CD4-positive, alpha-beta T cell (primary cell): ENCODE data around the gene CCDC3. TPM values are rescaled to one million over a fixed set of nuclear protein-coding genes. Genes with fewer than 3 reads are reported as not detected.

ENCODE experiments used
- ATAC-seq: fragments of 200-7000 bp; cut with Tn5 transposase; one replicate; pipeline ENCODE4 v1.10.0; 2022; ENCODE audit warnings: mild to moderate bottlenecking; ENCODE audit not compliant: poor library complexity
- CTCF ChIA-PET: fragments of 350-600 bp; sonication (Branson Sonifier 250); formaldehyde crosslinking; loops from one replicate; lab custom pipeline; 2021; ENCODE audit warnings: antibody characterized with exemption, inconsistent platforms; lab: Charles Lee
- POLR2A ChIA-PET: fragments of 350-600 bp; sonication (Branson Sonifier 250); formaldehyde crosslinking; loops from one replicate; lab custom pipeline; 2021; ENCODE audit warnings: antibody characterized with exemption, inconsistent platforms; lab: Charles Lee
- DNase-seq, 14 experiments: peaks; one replicate each; pipeline ENCODE4 v3.0.0-alpha.2; 2013 to 2020; ENCODE audit warnings: mixed read lengths in 2 of 14
- H3K27ac ChIP-seq, 2 donors: one replicate each; pipeline versions ENCODE4 v1.5.1 to v1.7.0; 2013; ENCODE audit warnings: low read length in 2 of 2, low read depth in 1 of 2, mild to moderate bottlenecking in 1 of 2
- H3K27me3 ChIP-seq, 2 experiments: 1 replicate in 1 of 2; 2 replicates in 1 of 2; pipeline versions ENCODE4 v1.6.1 to v1.7.0; 2013; ENCODE audit warnings: low read length in 2 of 2, control low read depth in 1 of 2, mild to moderate bottlenecking in 1 of 2, moderate library complexity in 1 of 2; ENCODE audit not compliant: insufficient read depth in 2 of 2, control insufficient read depth in 1 of 2
- H3K36me3 ChIP-seq: one replicate; pipeline ENCODE4 v1.6.1; 2013; ENCODE audit warnings: low read length, control low read depth; ENCODE audit not compliant: insufficient read depth
- H3K4me1 ChIP-seq: one replicate; pipeline ENCODE4 v1.6.1; 2013; ENCODE audit warnings: low read length, control low read depth; ENCODE audit not compliant: insufficient read depth
- H3K4me3 ChIP-seq: one replicate; pipeline ENCODE4 v1.5.1; 2013; ENCODE audit warnings: mild to moderate bottlenecking, low read length, moderate library complexity
- H3K9me3 ChIP-seq, 2 experiments: 1 replicate in 1 of 2; 2 replicates in 1 of 2; pipeline versions ENCODE4 v1.6.1 to v1.7.0; 2013; ENCODE audit warnings: low read length in 2 of 2, mild to moderate bottlenecking in 2 of 2, control low read depth in 1 of 2, moderate library complexity in 1 of 2; ENCODE audit not compliant: control insufficient read depth in 1 of 2, insufficient read depth in 1 of 2
- H3K27ac Mint-ChIP-seq: one replicate; pipeline ENCODE4 v1.8.0; 2020; ENCODE audit warnings: mixed read lengths
- H3K27me3 Mint-ChIP-seq: one replicate; pipeline ENCODE4 v1.8.0; 2021; ENCODE audit warnings: mixed read lengths
- H3K36me3 Mint-ChIP-seq: one replicate; pipeline ENCODE4 v1.8.0; 2021; ENCODE audit warnings: low read depth, mixed read lengths
- H3K4me1 Mint-ChIP-seq: one replicate; pipeline ENCODE4 v1.8.0; 2021; ENCODE audit warnings: low read depth, mixed read lengths
- H3K4me3 Mint-ChIP-seq: one replicate; pipeline ENCODE4 v1.8.0; 2020; ENCODE audit warnings: mild to moderate bottlenecking, mixed read lengths
- H3K9me3 Mint-ChIP-seq: one replicate; pipeline ENCODE4 v1.8.0; 2020; ENCODE audit warnings: mixed read lengths
- intact Hi-C, 2 experiments: fragments of 100-400 bp; cut with DNase I in 1 of 2; cut with micrococcal nuclease in 1 of 2; formaldehyde crosslinking; loops; one replicate each; pipeline versions ENCODE4 v1.15.1 to v1.9.0; 2023 to 2025; cut with DNase I, micrococcal nuclease
- total RNA-seq, 174 experiments: library from RNA in 2 of 174; stranded (reverse) in 2 of 174; gene quantifications; one replicate each; pipeline ENCODE4 v1.2.3 and lab custom pipeline; 2021 to 2026
- TF ChIP-seq, protein P1 (sequence below): fragments of 200-600 bp; IDR thresholded peaks from one replicate; pipeline ENCODE4 v1.8.0; 2022; ENCODE audit warnings: antibody characterized with exemption, mild to moderate bottlenecking

The CCDC3 gene
- total RNA-seq, 2 experiments from 2014 or later = 0.08 TPM; not detected in 1

DNA sequence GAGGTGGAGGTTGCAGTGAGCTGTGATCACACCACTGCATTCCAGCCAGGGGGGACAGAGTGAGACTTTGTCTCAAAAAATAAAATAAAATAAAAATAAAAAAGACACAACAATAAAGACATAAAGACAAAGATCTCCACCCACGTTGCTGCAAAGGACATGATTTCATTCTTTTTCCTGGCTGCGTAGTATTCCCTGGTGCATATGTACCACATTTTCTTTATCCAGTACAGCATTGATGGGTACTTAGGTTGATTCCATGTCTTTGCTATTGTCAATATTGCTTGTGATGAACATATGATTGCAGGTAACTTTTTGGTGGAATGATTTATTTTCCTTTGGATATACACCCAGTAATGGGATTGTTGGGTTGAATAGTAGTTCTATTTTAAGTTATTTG, 42.0 kb upstream of the CCDC3 start:
- no peaks in the 10 kb centered on the region for H3K36me3 ChIP-seq
- no peak for ATAC-seq
- Mint-ChIP-seq H3K4me3 (no peak overlapping the region), H3K27ac (no peak overlapping the region), H3K36me3 (no peaks in the 10 kb centered on the region), H3K27me3 (peaks cover 14% of the 10 kb centered on the region), H3K9me3 (no peaks in the 10 kb centered on the region), H3K4me1 (no peaks in the 10 kb centered on the region)
- no peak for DNase-seq
- H3K27ac ChIP-seq = no peak overlapping the region
- CTCF ChIA-PET = no interaction called here
- peaks cover 0 to 3% of the 10 kb centered on the region in 2 experiments for H3K9me3 ChIP-seq
- intact Hi-C loops = no loop called here
- TF ChIP-seq, protein P1, sequence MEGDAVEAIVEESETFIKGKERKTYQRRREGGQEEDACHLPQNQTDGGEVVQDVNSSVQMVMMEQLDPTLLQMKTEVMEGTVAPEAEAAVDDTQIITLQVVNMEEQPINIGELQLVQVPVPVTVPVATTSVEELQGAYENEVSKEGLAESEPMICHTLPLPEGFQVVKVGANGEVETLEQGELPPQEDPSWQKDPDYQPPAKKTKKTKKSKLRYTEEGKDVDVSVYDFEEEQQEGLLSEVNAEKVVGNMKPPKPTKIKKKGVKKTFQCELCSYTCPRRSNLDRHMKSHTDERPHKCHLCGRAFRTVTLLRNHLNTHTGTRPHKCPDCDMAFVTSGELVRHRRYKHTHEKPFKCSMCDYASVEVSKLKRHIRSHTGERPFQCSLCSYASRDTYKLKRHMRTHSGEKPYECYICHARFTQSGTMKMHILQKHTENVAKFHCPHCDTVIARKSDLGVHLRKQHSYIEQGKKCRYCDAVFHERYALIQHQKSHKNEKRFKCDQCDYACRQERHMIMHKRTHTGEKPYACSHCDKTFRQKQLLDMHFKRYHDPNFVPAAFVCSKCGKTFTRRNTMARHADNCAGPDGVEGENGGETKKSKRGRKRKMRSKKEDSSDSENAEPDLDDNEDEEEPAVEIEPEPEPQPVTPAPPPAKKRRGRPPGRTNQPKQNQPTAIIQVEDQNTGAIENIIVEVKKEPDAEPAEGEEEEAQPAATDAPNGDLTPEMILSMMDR = no peak
- no peaks in the 10 kb centered on the region for H3K27me3 ChIP-seq
- H3K4me1 ChIP-seq = no peaks in the 10 kb centered on the region
- no peak overlapping the region for H3K4me3 ChIP-seq
- POLR2A ChIA-PET = no interaction called here

DNA sequence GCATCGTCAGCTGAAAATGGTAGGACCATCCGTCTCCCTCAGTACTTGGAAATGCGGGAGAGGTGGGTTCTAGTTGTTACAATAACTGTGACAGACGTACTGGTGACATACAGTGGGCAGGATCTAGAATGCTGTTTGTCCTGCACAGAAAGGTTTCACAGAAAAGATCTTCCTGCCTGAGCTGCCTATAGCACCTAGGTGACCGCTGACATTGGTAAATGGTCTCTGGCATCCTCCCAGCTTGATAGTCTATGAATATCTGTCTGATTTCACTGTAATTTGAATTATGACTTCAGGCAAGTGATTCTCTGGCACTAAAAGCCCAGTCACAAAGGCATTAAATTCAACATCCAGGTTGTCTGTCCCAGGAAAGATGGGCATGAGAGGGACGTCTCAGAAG, 38.2 kb upstream of the CCDC3 start:
- no peaks in the 10 kb centered on the region for H3K27me3 ChIP-seq
- TF ChIP-seq, protein P1 = no peak
- Mint-ChIP-seq H3K9me3 (no peaks in the 10 kb centered on the region), H3K4me3 (no peak overlapping the region), H3K27me3 (peaks cover 25% of the 10 kb centered on the region), H3K27ac (no peak overlapping the region), H3K4me1 (no peaks in the 10 kb centered on the region), H3K36me3 (no peaks in the 10 kb centered on the region)
- intact Hi-C loops = no loop called here
- no peak for ATAC-seq
- no peaks in the 10 kb centered on the region for H3K36me3 ChIP-seq
- H3K9me3 ChIP-seq = peaks cover 0 to 3% of the 10 kb centered on the region in 2 experiments
- DNase-seq = no peak
- H3K4me3 ChIP-seq = no peak overlapping the region
- no peak overlapping the region for H3K27ac ChIP-seq
- H3K4me1 ChIP-seq = no peaks in the 10 kb centered on the region
- ChIA-PET CTCF (no interaction called here), POLR2A (no interaction called here)

DNA sequence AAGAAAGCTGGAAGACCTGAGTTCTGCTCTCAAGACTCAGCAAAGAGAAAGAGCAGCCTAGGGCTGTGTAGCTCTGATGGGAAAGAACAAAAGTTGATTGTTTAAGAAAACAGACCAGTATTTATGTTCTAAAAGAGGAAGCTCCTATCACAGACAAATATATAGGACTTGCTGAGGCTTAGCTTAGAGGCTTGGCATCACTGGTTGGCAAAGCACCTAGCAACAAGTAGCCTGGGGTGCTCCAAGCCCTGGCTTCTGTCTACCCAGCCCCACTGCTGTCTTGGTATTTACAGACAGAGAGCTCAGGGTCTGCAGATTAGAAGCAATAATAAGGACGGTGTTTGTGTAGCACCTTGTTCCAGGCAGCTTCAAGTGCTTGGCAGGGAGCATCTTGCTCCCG, 36.9 kb upstream of the CCDC3 start:
- no peak overlapping the region for H3K27ac ChIP-seq
- ChIA-PET POLR2A (no interaction called here), CTCF (no interaction called here)
- Mint-ChIP-seq H3K27ac (no peak overlapping the region), H3K36me3 (no peaks in the 10 kb centered on the region), H3K4me1 (no peaks in the 10 kb centered on the region), H3K9me3 (no peaks in the 10 kb centered on the region), H3K27me3 (peaks cover 18% of the 10 kb centered on the region), H3K4me3 (no peak overlapping the region)
- H3K4me1 ChIP-seq = no peaks in the 10 kb centered on the region
- H3K27me3 ChIP-seq = no peaks in the 10 kb centered on the region
- DNase-seq = no peak
- no peak for ATAC-seq
- TF ChIP-seq, protein P1 = no peak
- peaks cover 0 to 2% of the 10 kb centered on the region in 2 experiments for H3K9me3 ChIP-seq
- no peak overlapping the region for H3K4me3 ChIP-seq
- intact Hi-C loops = no loop called here
- H3K36me3 ChIP-seq = no peaks in the 10 kb centered on the region
